H9 (cell line): Measurements from ENCODE around the gene LHPP. TPM values are rescaled to one million over a fixed set of nuclear protein-coding genes. Genes with fewer than 3 reads are reported as not detected.
A peak's percentile ranks its signal among the peaks of the same experiment; 100 is the strongest.

ENCODE experiments used
- DNase-seq: peaks from one replicate; pipeline ENCODE4 v3.0.0-alpha.2; 2017
- H2AFZ ChIP-seq: one replicate; pipeline ENCODE4 v1.6.1; 2013; ENCODE audit warnings: mild to moderate bottlenecking, low read length, control low read depth, moderate library complexity
- H2AK5ac ChIP-seq: 2 replicates; pipeline ENCODE4 v1.6.1; 2013; ENCODE audit warnings: low read length, control low read depth, mixed read lengths; ENCODE audit not compliant: insufficient read length
- H2BK120ac ChIP-seq: one replicate; pipeline ENCODE4 v1.6.1; 2013; ENCODE audit warnings: low read depth, mild to moderate bottlenecking, low read length, control low read depth, inconsistent platforms; ENCODE audit not compliant: poor library complexity, severe bottlenecking
- H2BK12ac ChIP-seq: 2 replicates; pipeline ENCODE4 v1.6.1; 2013; ENCODE audit warnings: low read length, control low read depth, mixed read lengths, low read depth; ENCODE audit not compliant: insufficient read length
- H2BK15ac ChIP-seq: 2 replicates; pipeline ENCODE4 v1.6.1; 2013; ENCODE audit warnings: low read depth, low read length, control low read depth
- H2BK20ac ChIP-seq: one replicate; pipeline ENCODE4 v1.6.1; 2013; ENCODE audit warnings: low read depth, mild to moderate bottlenecking, low read length, control low read depth, inconsistent platforms; ENCODE audit not compliant: poor library complexity, severe bottlenecking
- H2BK5ac ChIP-seq: 2 replicates; pipeline ENCODE4 v1.6.1; 2013; ENCODE audit warnings: low read length, control low read depth, mixed read lengths; ENCODE audit not compliant: insufficient read length
- H3K14ac ChIP-seq: 2 replicates; pipeline ENCODE4 v1.6.1; 2013; ENCODE audit warnings: low read length, control low read depth; ENCODE audit not compliant: insufficient read depth
- H3K18ac ChIP-seq: 2 replicates; pipeline ENCODE4 v1.6.1; 2013; ENCODE audit warnings: low read depth, mild to moderate bottlenecking, mixed read lengths, low read length, control low read depth; ENCODE audit not compliant: insufficient read length
- H3K23ac ChIP-seq: 2 replicates; pipeline ENCODE4 v1.6.1; 2013; ENCODE audit warnings: low read length, control low read depth, mixed read lengths, low read depth; ENCODE audit not compliant: insufficient read length
- H3K23me2 ChIP-seq: 2 replicates; pipeline ENCODE4 v1.6.1; 2013; ENCODE audit warnings: low read depth, mild to moderate bottlenecking, mixed read lengths, low read length, control low read depth; ENCODE audit not compliant: insufficient read length, poor library complexity, severe bottlenecking
- H3K27ac ChIP-seq: 2 replicates; pipeline ENCODE4 v1.5.1; 2013; ENCODE audit warnings: low read length, control low read depth, mixed read lengths, low read depth; ENCODE audit not compliant: insufficient read length
- H3K27me3 ChIP-seq: 2 replicates; pipeline ENCODE4 v1.6.1; 2013; ENCODE audit warnings: low read length, control low read depth, inconsistent platforms; ENCODE audit not compliant: insufficient read depth
- H3K4ac ChIP-seq: 2 replicates; pipeline ENCODE4 v1.6.1; 2013; ENCODE audit warnings: low read depth, mild to moderate bottlenecking, control low read depth, inconsistent platforms, low read length, moderate library complexity
- H3K4me1 ChIP-seq: 2 replicates; pipeline ENCODE4 v1.6.1; 2013; ENCODE audit warnings: low read length, control low read depth, inconsistent platforms; ENCODE audit not compliant: insufficient read depth
- H3K4me2 ChIP-seq: 2 replicates; pipeline ENCODE4 v1.6.1; 2013; ENCODE audit warnings: low read length, control low read depth, mixed read lengths; ENCODE audit not compliant: insufficient read length, insufficient read depth
- H3K56ac ChIP-seq: 2 replicates; pipeline ENCODE4 v1.6.1; 2013; ENCODE audit warnings: low read depth, mild to moderate bottlenecking, mixed read lengths, low read length, control low read depth; ENCODE audit not compliant: insufficient read length
- H3K79me1 ChIP-seq: 2 replicates; pipeline ENCODE4 v1.6.1; 2013; ENCODE audit warnings: low read depth, mild to moderate bottlenecking, moderate library complexity, low read length, control low read depth, inconsistent platforms; ENCODE audit not compliant: insufficient read depth, poor library complexity, severe bottlenecking
- H3K79me2 ChIP-seq: 2 replicates; pipeline ENCODE4 v1.6.1; 2013; ENCODE audit warnings: low read length, control low read depth, inconsistent platforms; ENCODE audit not compliant: insufficient read depth
- H3K9ac ChIP-seq: 2 replicates; pipeline ENCODE4 v1.6.1; 2013; ENCODE audit warnings: low read length, control low read depth, mixed read lengths; ENCODE audit not compliant: insufficient read length; ENCODE audit errors: extremely low read depth
- H3K9me3 ChIP-seq: one replicate; pipeline ENCODE4 v1.6.1; 2013; ENCODE audit warnings: low read depth, low read length, inconsistent platforms; ENCODE audit not compliant: control insufficient read depth
- H3T11ph ChIP-seq: one replicate; pipeline ENCODE4 v1.6.1; 2013; ENCODE audit warnings: mild to moderate bottlenecking, low read length, control low read depth, inconsistent platforms
- H4K20me1 ChIP-seq: one replicate; pipeline ENCODE4 v1.6.1; 2013; ENCODE audit not compliant: control insufficient read depth, insufficient read length, insufficient read depth
- H4K5ac ChIP-seq: 2 replicates; pipeline ENCODE4 v1.6.1; 2013; ENCODE audit warnings: low read depth, mild to moderate bottlenecking, mixed read lengths, low read length, control low read depth; ENCODE audit not compliant: insufficient read length
- H4K8ac ChIP-seq: replicated peaks from 2 replicates; pipeline ENCODE4 v1.6.1; 2013; ENCODE audit warnings: low read length, control low read depth, mixed read lengths, low read depth; ENCODE audit not compliant: insufficient read length
- H4K91ac ChIP-seq: 2 replicates; pipeline ENCODE4 v1.6.1; 2013; ENCODE audit warnings: low read depth, mild to moderate bottlenecking, moderate library complexity, mixed read lengths, low read length, control low read depth; ENCODE audit not compliant: insufficient read length
- H3K27ac Mint-ChIP-seq, 3 experiments: 2 replicates in 2 of 3; 3 replicates in 1 of 3; pipeline ENCODE4 v1.8.0; 2020 to 2021; ENCODE audit warnings: mixed read lengths in 3 of 3, mild to moderate bottlenecking in 1 of 3, moderate library complexity in 1 of 3
- H3K27me3 Mint-ChIP-seq: 2 replicates; pipeline ENCODE4 v1.8.0; 2021; ENCODE audit warnings: low read depth, mild to moderate bottlenecking, moderate library complexity, mixed read lengths
- H3K36me3 Mint-ChIP-seq, 3 experiments: 2 replicates in 2 of 3; 3 replicates in 1 of 3; pipeline ENCODE4 v1.8.0; 2020 to 2021; ENCODE audit warnings: low read depth in 3 of 3, mixed read lengths in 3 of 3; ENCODE audit not compliant: insufficient read depth in 1 of 3
- H3K4me1 Mint-ChIP-seq, 2 experiments: 2 replicates each; pipeline ENCODE4 v1.8.0; 2020; ENCODE audit warnings: mixed read lengths in 2 of 2
- H3K4me3 Mint-ChIP-seq, 2 experiments: 2 replicates in 1 of 2; 3 replicates in 1 of 2; pipeline ENCODE4 v1.8.0; 2020 to 2021; ENCODE audit warnings: mild to moderate bottlenecking in 2 of 2, mixed read lengths in 2 of 2, moderate library complexity in 1 of 2
- H3K9me3 Mint-ChIP-seq, 2 experiments: 2 replicates in 1 of 2; 3 replicates in 1 of 2; pipeline ENCODE4 v1.8.0; 2020; ENCODE audit warnings: mild to moderate bottlenecking in 2 of 2, mixed read lengths in 2 of 2, moderate library complexity in 1 of 2
- CTCF ChIP-seq: fragments of 200-600 bp; sonication (generic); conservative IDR thresholded peaks from 3 replicates; pipeline ENCODE4 v1.8.0; 2021; ENCODE audit warnings: antibody characterized with exemption, mild to moderate bottlenecking
- WGBS: extraction: QIAGEN DNeasy Blood & Tissue Kit; methylation state at CpG from one replicate; pipeline ENCODE4 v1.1.7; 2013; ENCODE audit warnings: missing lambda C conversion rate, low lambda C conversion rate, mixed read lengths; ENCODE audit not compliant: insufficient read length; ENCODE audit errors: extremely low coverage; 5-methylcytosine and 5-hydroxymethylcytosine counted together
- total RNA-seq: library from RNA; stranded (reverse); gene quantifications from 2 replicates; pipeline ENCODE4 v1.2.1, GENCODE V29; 2021

Gene LHPP
- total RNA-seq, 1 experiment from 2014 or later: 29.6 TPM

GRCh38 chr10:124524991-124525653 lies 63.5 kb downstream of the LHPP start:
- Histone ChIP-seq H3K56ac (no peak overlapping the region), H3K9me3 (no peaks in the 10 kb centered on the region), H2BK20ac (no peak overlapping the region), H3K79me1 (no peaks in the 10 kb centered on the region), H3K4me2 (no peak overlapping the region), H4K5ac (no peak overlapping the region), H3K23ac (no peak overlapping the region), H3K79me2 (no peaks in the 10 kb centered on the region), H2AK5ac (no peak overlapping the region), H3K4me1 (no peaks in the 10 kb centered on the region), H2BK12ac (no peak overlapping the region), H2BK5ac (no peak overlapping the region), H3K14ac (no peak overlapping the region), H2BK15ac (no peak overlapping the region), H3K18ac (no peak overlapping the region), H4K20me1 (no peaks in the 10 kb centered on the region), H4K8ac (no peak overlapping the region), H3K9ac (no peak overlapping the region), H3K23me2 (no peaks in the 10 kb centered on the region), H3K27ac (no peak overlapping the region), H2AFZ (no peak overlapping the region), H4K91ac (no peak overlapping the region), H3K4ac (no peak overlapping the region), H3K27me3 (no peaks in the 10 kb centered on the region), H2BK120ac (no peak overlapping the region), H3T11ph (no peak overlapping the region)
- no peak for TF ChIP-seq CTCF
- peaks cover 11 to 35% of the 10 kb centered on the region in 2 experiments for H3K4me1 Mint-ChIP-seq
- peaks cover 0 to 3% (median 2%) of the 10 kb centered on the region in 3 experiments; a peak in 3 of 7 replicates for H3K36me3 Mint-ChIP-seq
- no peak overlapping the region for H3K4me3 Mint-ChIP-seq
- H3K27ac Mint-ChIP-seq: 0 out of 7 replicates have a peak overlapping the region, but pooled peaks of 1 of the 3 experiments have one; percentile 26
- DNase-seq: no peak
- H3K27me3 Mint-ChIP-seq: no peaks in the 10 kb centered on the region
- WGBS: no CpG with 5 or more reads among the region's 23 CpGs
- H3K9me3 Mint-ChIP-seq: no peaks in the 10 kb centered on the region
